WTC11 (cell line): ENCODE data around the gene FAM13A. TPM values are rescaled to one million over a fixed set of nuclear protein-coding genes. Genes with fewer than 3 reads are reported as not detected.

ENCODE experiments used
- ATAC-seq: fragments of 200-7000 bp; cut with Tn5 transposase; 2 replicates; pipeline ENCODE4 v1.10.0; 2021; ENCODE audit warnings: mild to moderate bottlenecking, moderate library complexity
- CTCF ChIA-PET: fragments of 300-600 bp; sonication (Branson Sonifier 250); formaldehyde crosslinking; loops from one replicate; lab custom pipeline; 2021; ENCODE audit warnings: antibody characterized with exemption; lab: Charles Lee
- POLR2A ChIA-PET: fragments of 350-600 bp; sonication (Branson Sonifier 250); formaldehyde crosslinking; loops from one replicate; lab custom pipeline; 2021; ENCODE audit warnings: antibody characterized with exemption; lab: Charles Lee
- DNase-seq: peaks from one replicate; pipeline ENCODE4 v3.0.0; 2021; ENCODE audit warnings: low spot score
- H3K27ac Mint-ChIP-seq: 2 replicates; pipeline ENCODE4 v1.8.0; 2021; ENCODE audit warnings: mixed read lengths
- H3K27me3 Mint-ChIP-seq: 2 replicates; pipeline ENCODE4 v1.8.0; 2021; ENCODE audit warnings: low read depth, mild to moderate bottlenecking, moderate library complexity, mixed read lengths
- H3K36me3 Mint-ChIP-seq: 2 replicates; pipeline ENCODE4 v1.8.0; 2021; ENCODE audit warnings: mixed read lengths
- H3K4me1 Mint-ChIP-seq: 2 replicates; pipeline ENCODE4 v1.8.0; 2022; ENCODE audit warnings: mixed read lengths
- H3K4me3 Mint-ChIP-seq: 2 replicates; pipeline ENCODE4 v1.8.0; 2021; ENCODE audit warnings: mild to moderate bottlenecking, moderate library complexity, mixed read lengths
- H3K9me3 Mint-ChIP-seq: 2 replicates; pipeline ENCODE4 v1.8.0; 2021; ENCODE audit warnings: mixed read lengths
- CDX4 ChIP-seq: fragments of 250-450 bp; sonication (Bioruptor Pico); IDR thresholded peaks from 2 replicates; pipeline ENCODE4 v1.9.0; 2021; ENCODE audit warnings: moderate library complexity, mild to moderate bottlenecking, inconsistent platforms, borderline replicate concordance
- ELF4 ChIP-seq: sonication (generic); formaldehyde crosslinking; IDR thresholded peaks from 2 replicates; pipeline ENCODE4 v1.8.1; 2022; ENCODE audit warnings: low read depth, mild to moderate bottlenecking, moderate library complexity, missing genetic modification reagents
- ETV6 ChIP-seq: sonication (generic); formaldehyde crosslinking; IDR thresholded peaks from 2 replicates; pipeline ENCODE4 v1.8.1; 2022; ENCODE audit warnings: mild to moderate bottlenecking, missing genetic modification reagents
- FOXP4 ChIP-seq: sonication (generic); formaldehyde crosslinking; IDR thresholded peaks from 2 replicates; pipeline ENCODE4 v1.8.0; 2022; ENCODE audit warnings: mild to moderate bottlenecking, missing genetic modification reagents
- GRHL2 ChIP-seq: fragments of 250-450 bp; sonication (Bioruptor Pico); IDR thresholded peaks from 2 replicates; pipeline ENCODE4 v1.8.0; 2022; ENCODE audit warnings: mild to moderate bottlenecking, moderate library complexity; ENCODE audit not compliant: insufficient replicate concordance, severe bottlenecking
- HMGA2 ChIP-seq: fragments of 250-450 bp; sonication (Bioruptor Pico); IDR thresholded peaks from 2 replicates; pipeline ENCODE4 v1.4.0; 2021; ENCODE audit warnings: mild to moderate bottlenecking, moderate library complexity
- MLX ChIP-seq: sonication (generic); formaldehyde crosslinking; IDR thresholded peaks from 2 replicates; pipeline ENCODE4 v1.8.1; 2023; ENCODE audit warnings: mild to moderate bottlenecking, missing genetic modification reagents, moderate library complexity
- NFATC4 ChIP-seq: fragments of 250-450 bp; sonication (Bioruptor Pico); IDR thresholded peaks from 2 replicates; pipeline ENCODE4 v1.9.0; 2021; ENCODE audit warnings: mild to moderate bottlenecking
- SMAD4 ChIP-seq: sonication (generic); formaldehyde crosslinking; IDR thresholded peaks from 2 replicates; pipeline ENCODE4 v1.8.0; 2022; ENCODE audit warnings: mild to moderate bottlenecking, missing genetic modification reagents
- SP1 ChIP-seq: sonication (generic); formaldehyde crosslinking; conservative IDR thresholded peaks from 2 replicates; pipeline ENCODE4 v1.8.1; 2022; ENCODE audit warnings: missing genetic modification reagents
- TCF7 ChIP-seq: sonication (generic); formaldehyde crosslinking; IDR thresholded peaks from 2 replicates; pipeline ENCODE4 v1.8.0; 2022; ENCODE audit warnings: mild to moderate bottlenecking, low read depth, missing genetic modification reagents, moderate library complexity
- TEAD1 ChIP-seq: sonication (generic); formaldehyde crosslinking; IDR thresholded peaks from 2 replicates; pipeline ENCODE4 v1.8.0; 2022; ENCODE audit warnings: mild to moderate bottlenecking, missing genetic modification reagents
- USF1 ChIP-seq: sonication (generic); formaldehyde crosslinking; IDR thresholded peaks from 2 replicates; pipeline ENCODE4 v1.8.0; 2022; ENCODE audit warnings: mild to moderate bottlenecking, missing genetic modification reagents
- ZNF219 ChIP-seq: sonication (generic); formaldehyde crosslinking; IDR thresholded peaks from 2 replicates; pipeline ENCODE4 v1.8.0; 2023; ENCODE audit warnings: missing genetic modification reagents, mild to moderate bottlenecking, borderline replicate concordance
- ZNF281 ChIP-seq: sonication (generic); formaldehyde crosslinking; IDR thresholded peaks from 2 replicates; pipeline ENCODE4 v1.8.0; 2023; ENCODE audit warnings: mild to moderate bottlenecking, missing genetic modification reagents
- ZNF423 ChIP-seq: fragments of 250-450 bp; sonication (Bioruptor Pico); IDR thresholded peaks from 2 replicates; pipeline ENCODE4 v2.1.2; 2022; ENCODE audit warnings: mild to moderate bottlenecking, moderate library complexity
- ZSCAN18 ChIP-seq: fragments of 250-450 bp; sonication (Bioruptor Pico); IDR thresholded peaks from 2 replicates; pipeline ENCODE4 v2.1.2; 2022; ENCODE audit warnings: mild to moderate bottlenecking, moderate library complexity
- total RNA-seq: library from RNA; stranded (reverse); gene quantifications from 3 replicates; pipeline ENCODE4 v1.2.3, GENCODE V29; 2021
- TF ChIP-seq, protein P1 (sequence below): sonication (generic); formaldehyde crosslinking; IDR thresholded peaks from 2 replicates; pipeline ENCODE4 v1.8.1; 2022; ENCODE audit warnings: mild to moderate bottlenecking, missing genetic modification reagents, moderate library complexity, borderline replicate concordance
- TF ChIP-seq, protein P2 (sequence below): sonication (generic); formaldehyde crosslinking; IDR thresholded peaks from 2 replicates; pipeline ENCODE4 v1.8.1; 2022; ENCODE audit warnings: low read depth, mild to moderate bottlenecking, moderate library complexity, missing genetic modification reagents, borderline replicate concordance

Gene FAM13A
- total RNA-seq, 1 experiment from 2014 or later: 14.6 TPM

DNA sequence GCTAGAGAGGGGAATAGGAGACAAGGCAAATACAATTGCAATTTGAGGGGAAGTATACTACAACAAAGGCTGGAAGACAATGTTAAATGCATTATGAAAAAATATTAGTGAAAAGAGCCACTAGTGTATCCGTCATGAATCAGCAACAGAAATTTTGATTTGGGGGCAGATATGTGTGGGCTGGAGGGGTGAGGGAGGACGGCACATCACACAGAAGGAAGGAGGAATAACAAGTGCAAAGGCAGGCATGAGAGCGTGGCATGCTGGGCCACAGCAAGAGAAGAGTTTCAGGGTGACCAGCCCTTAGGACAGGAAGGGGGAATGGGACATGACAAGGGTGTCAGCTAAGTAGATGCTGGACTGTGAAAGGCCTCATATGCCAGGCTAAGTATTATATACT lies 295.6 kb downstream of the FAM13A start (continued):
- no peak for TF ChIP-seq ZNF219

GRCh38 chr4:88759895-88760290 lies 297.1 kb downstream of the FAM13A start:
- Mint-ChIP-seq H3K36me3 (0 out of 2 replicates have a peak, but pooled peaks cover 5% of the 10 kb centered on the region), H3K4me1 (peaks cover 32% of the 10 kb centered on the region), H3K27me3 (no peaks in the 10 kb centered on the region), H3K27ac (no peak overlapping the region), H3K4me3 (no peak overlapping the region)
- ChIA-PET CTCF (interaction anchor here (1.9 kb wide), 1 partner anchor 87 kb away, joined by 5 read pairs; no protein-coding TSS in a partner anchor), POLR2A (interaction anchor here (0.6 kb wide), 1 partner anchor 164 kb away, joined by 5 read pairs; no protein-coding TSS in a partner anchor)
- ATAC-seq (no peak), DNase-seq (no peak)
- no peak for TF ChIP-seq TEAD1
- no peak for TF ChIP-seq GRHL2 (CRISPR knock-in tag)
- TF ChIP-seq, protein P1, sequence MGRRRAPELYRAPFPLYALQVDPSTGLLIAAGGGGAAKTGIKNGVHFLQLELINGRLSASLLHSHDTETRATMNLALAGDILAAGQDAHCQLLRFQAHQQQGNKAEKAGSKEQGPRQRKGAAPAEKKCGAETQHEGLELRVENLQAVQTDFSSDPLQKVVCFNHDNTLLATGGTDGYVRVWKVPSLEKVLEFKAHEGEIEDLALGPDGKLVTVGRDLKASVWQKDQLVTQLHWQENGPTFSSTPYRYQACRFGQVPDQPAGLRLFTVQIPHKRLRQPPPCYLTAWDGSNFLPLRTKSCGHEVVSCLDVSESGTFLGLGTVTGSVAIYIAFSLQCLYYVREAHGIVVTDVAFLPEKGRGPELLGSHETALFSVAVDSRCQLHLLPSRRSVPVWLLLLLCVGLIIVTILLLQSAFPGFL (CRISPR knock-in tag): no peak
- no peak for TF ChIP-seq SP1 (CRISPR knock-in tag)
- TF ChIP-seq FOXP4 (CRISPR knock-in tag): no peak
- no peak for TF ChIP-seq MLX (CRISPR knock-in tag)
- TF ChIP-seq ELF4: no peak
- TF ChIP-seq, protein P2, sequence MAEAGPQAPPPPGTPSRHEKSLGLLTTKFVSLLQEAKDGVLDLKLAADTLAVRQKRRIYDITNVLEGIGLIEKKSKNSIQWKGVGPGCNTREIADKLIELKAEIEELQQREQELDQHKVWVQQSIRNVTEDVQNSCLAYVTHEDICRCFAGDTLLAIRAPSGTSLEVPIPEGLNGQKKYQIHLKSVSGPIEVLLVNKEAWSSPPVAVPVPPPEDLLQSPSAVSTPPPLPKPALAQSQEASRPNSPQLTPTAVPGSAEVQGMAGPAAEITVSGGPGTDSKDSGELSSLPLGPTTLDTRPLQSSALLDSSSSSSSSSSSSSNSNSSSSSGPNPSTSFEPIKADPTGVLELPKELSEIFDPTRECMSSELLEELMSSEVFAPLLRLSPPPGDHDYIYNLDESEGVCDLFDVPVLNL (CRISPR knock-in tag): no peak
- no peak for TF ChIP-seq HMGA2 (CRISPR knock-in tag)
- TF ChIP-seq ZSCAN18 (CRISPR knock-in tag): no peak
- TF ChIP-seq ZNF423 (CRISPR knock-in tag): no peak
- TF ChIP-seq CDX4: no peak
- TF ChIP-seq, all 79 proteins: peak for 0
- H3K9me3 Mint-ChIP-seq: no peaks in the 10 kb centered on the region

DNA sequence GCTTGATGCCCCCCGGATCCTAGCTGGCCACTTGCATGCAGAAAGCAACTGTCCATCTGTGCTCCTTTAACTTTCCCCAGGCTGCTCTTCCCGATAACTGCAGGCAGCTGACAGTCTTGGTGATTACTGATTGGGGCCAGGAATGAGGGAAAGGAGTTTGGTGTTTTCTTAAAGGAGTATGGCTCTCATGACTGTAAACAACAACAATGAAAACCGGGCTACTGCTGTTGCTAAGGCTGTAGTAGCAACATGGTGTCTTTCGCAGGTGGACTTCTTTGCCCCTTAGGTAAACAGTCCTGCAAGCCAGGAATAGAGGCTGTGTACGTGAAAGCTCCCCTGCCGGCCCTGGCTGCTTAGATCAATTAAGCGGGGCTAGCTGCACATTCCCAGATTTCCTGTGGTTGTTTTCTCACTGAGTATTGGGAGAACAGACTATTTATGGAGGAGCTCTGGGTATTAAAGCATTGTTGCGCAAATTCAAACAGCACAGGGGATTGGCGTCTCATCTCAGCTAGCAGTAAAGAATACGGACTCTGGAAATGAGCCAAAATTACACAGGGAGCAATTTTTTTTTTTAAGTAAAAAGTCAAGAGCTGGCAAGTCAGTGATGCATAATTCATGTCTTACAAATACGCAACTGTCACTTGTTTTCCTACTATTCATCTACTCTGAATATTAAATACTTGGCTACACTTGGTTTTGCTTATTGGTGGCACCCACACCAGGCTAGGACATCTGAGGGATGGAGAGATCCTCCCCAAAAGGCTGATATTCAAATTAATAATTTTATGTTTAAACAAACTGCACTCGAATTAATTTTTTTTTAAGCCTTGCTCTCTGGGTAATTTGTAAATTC lies 297.7 kb downstream of the FAM13A start:
- DNase-seq (peak; percentile 26), ATAC-seq (peak; percentile 85)
- ChIA-PET POLR2A (interaction anchor here (0.6 kb wide), 1 partner anchor 164 kb away, joined by 5 read pairs; no protein-coding TSS in a partner anchor), CTCF (interaction anchor here (1.2 to 1.9 kb wide), 2 partner anchors 52 to 86 kb away, joined by 3 to 5 read pairs; no protein-coding TSS in a partner anchor)
- no peaks in the 10 kb centered on the region for H3K9me3 Mint-ChIP-seq
- H3K4me1 Mint-ChIP-seq: peaks cover 32% of the 10 kb centered on the region
- no peaks in the 10 kb centered on the region for H3K27me3 Mint-ChIP-seq
- no peak overlapping the region for H3K4me3 Mint-ChIP-seq
- TF ChIP-seq NFATC4 (CRISPR knock-in tag) (no peak), ETV6 (no peak), USF1 (no peak), ZNF281 (CRISPR knock-in tag) (no peak), TCF7 (CRISPR knock-in tag) (no peak), SMAD4 (no peak)
- 0 out of 2 replicates have a peak, but pooled peaks cover 5% of the 10 kb centered on the region for H3K36me3 Mint-ChIP-seq
- H3K27ac Mint-ChIP-seq: peak overlapping the region; percentile 88
